ENCODE data around the gene AMD1.

Gene AMD1

DNA sequence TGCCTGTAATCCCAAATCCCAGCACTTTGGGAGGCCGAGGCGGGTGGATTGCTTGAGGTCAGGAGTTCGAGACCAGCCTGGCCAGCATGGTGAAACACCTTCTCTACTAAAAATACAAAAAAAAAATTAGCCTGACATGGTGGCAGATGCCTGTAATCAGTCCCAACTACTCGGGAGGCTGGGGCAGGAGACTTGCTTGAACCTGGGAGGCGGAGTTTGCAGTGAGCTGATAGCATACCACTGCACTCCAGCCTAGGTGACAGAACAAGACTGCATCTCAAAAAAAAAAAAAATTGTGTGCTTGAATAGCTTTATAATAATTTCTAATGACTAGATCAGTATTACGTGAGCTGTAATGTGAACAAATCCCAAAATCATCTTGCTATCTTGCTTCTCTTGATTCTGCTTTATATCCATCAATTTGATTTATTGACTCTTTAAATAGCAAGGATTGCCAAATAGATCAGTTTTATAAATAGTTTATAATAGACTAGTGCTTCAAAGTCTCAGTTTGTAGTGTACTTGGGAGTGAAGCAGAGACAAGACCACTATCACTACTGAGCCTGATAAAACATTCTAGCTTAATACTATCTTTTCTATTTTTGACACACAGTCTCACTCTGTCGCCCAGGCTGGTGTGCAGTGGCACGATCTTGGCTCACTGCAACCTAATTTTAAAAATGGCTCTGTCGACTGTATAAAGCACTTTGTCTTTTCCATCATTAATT, 7.1 kb downstream of the AMD1 start:
- peaks cover 99% of the 10 kb centered on the region for H4K20me1 ChIP-seq (ENCODE audit: insufficient read depth, low read length, poor library complexity, severe bottlenecking)
- peak overlapping the region; percentile 94 for H3K4me2 ChIP-seq (ENCODE audit: low read depth, low read length, poor library complexity, severe bottlenecking)
- H3K9me2 ChIP-seq (replicated peaks; ENCODE audit: low read depth, low read length): no peaks in the 10 kb centered on the region
- no peaks in the 10 kb centered on the region for H3K9me3 ChIP-seq (ENCODE audit: insufficient read depth, low read depth, low read length)
- 0 out of 2 replicates have a peak, but pooled peaks cover 4% of the 10 kb centered on the region for H3F3A ChIP-seq (ENCODE audit: low read depth)
- no peaks in the 10 kb centered on the region for H3K27me3 ChIP-seq (ENCODE audit: insufficient read depth, low read length, poor library complexity, severe bottlenecking)
- peaks cover 76% of the 10 kb centered on the region for H3K4me1 ChIP-seq (ENCODE audit: insufficient read depth, low read length, poor library complexity, severe bottlenecking)
- no peak for TF ChIP-seq EZH2phosphoT487 (IDR thresholded peaks at IDR 0.05; ENCODE audit: borderline replicate concordance)
- TF ChIP-seq CTCF (conservative IDR thresholded peaks at IDR 0.05; ENCODE audit: low read length): no peak
- H3K36me3 ChIP-seq (ENCODE audit: insufficient read depth, low read length): peaks cover 5% of the 10 kb centered on the region; the same call in 1 of the 2 replicates
- H2AFZ ChIP-seq (ENCODE audit: low read length): no peak overlapping the region
- H3K79me2 ChIP-seq (ENCODE audit: insufficient read depth, low read length): peaks cover 100% of the 10 kb centered on the region
- peak overlapping the region; percentile 99 for H3K9ac ChIP-seq (ENCODE audit: low read depth, low read length, poor library complexity, severe bottlenecking)
- peak overlapping the region; percentile 83 for H3K4me3 ChIP-seq (ENCODE audit: low read length, poor library complexity, severe bottlenecking)

DNA sequence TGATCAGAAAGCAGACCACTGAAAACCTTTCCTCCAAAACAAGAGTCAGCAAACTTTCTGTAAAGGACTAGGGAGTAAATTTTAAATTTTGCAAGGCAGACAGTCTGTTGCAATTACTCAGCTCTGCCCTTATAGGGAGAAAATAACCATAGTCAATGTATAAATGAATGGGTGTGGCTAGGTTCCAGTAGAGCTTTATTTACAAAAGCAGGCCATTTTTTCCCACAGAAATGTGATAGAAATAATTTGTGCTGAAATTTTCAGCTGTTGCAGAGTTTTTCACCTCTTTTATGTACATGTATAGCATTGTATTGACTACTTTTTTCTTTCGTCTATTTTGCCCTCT, 7.7 kb downstream of the AMD1 start:
- Histone ChIP-seq H3K9me3 (ENCODE audit: insufficient read depth, low read depth, low read length) (no peaks in the 10 kb centered on the region), H3K9me2 (replicated peaks; ENCODE audit: low read depth, low read length) (no peaks in the 10 kb centered on the region), H3K79me2 (ENCODE audit: insufficient read depth, low read length) (peaks cover 100% of the 10 kb centered on the region), H3F3A (ENCODE audit: low read depth) (0 out of 2 replicates have a peak, but pooled peaks cover 4% of the 10 kb centered on the region), H3K9ac (ENCODE audit: low read depth, low read length, poor library complexity, severe bottlenecking) (peak overlapping the region; percentile 99), H3K36me3 (ENCODE audit: insufficient read depth, low read length) (peaks cover 8% of the 10 kb centered on the region; the same call in 1 of the 2 replicates), H3K4me2 (ENCODE audit: low read depth, low read length, poor library complexity, severe bottlenecking) (peak overlapping the region; percentile 94), H3K27me3 (ENCODE audit: insufficient read depth, low read length, poor library complexity, severe bottlenecking) (no peaks in the 10 kb centered on the region), H3K4me3 (ENCODE audit: low read length, poor library complexity, severe bottlenecking) (peak overlapping the region; percentile 83), H4K20me1 (ENCODE audit: insufficient read depth, low read length, poor library complexity, severe bottlenecking) (peaks cover 99% of the 10 kb centered on the region), H3K4me1 (ENCODE audit: insufficient read depth, low read length, poor library complexity, severe bottlenecking) (peaks cover 77% of the 10 kb centered on the region), H2AFZ (ENCODE audit: low read length) (no peak overlapping the region)
- TF ChIP-seq CTCF (conservative IDR thresholded peaks at IDR 0.05; ENCODE audit: low read length): no peak
- TF ChIP-seq EZH2phosphoT487 (IDR thresholded peaks at IDR 0.05; ENCODE audit: borderline replicate concordance): no peak

GRCh38 chr6:110882824-110883554, 8.4 kb downstream of the AMD1 start:
- peak overlapping the region; percentile 99 for H3K9ac ChIP-seq (ENCODE audit: low read depth, low read length, poor library complexity, severe bottlenecking)

More at GRCh38 chr6:110882824-110883554, 8.4 kb downstream of the AMD1 start:
- peaks cover 99% of the 10 kb centered on the region for H4K20me1 ChIP-seq (ENCODE audit: insufficient read depth, low read length, poor library complexity, severe bottlenecking)
- H3K4me3 ChIP-seq (ENCODE audit: low read length, poor library complexity, severe bottlenecking): peak overlapping the region; percentile 83
- peaks cover 100% of the 10 kb centered on the region for H3K79me2 ChIP-seq (ENCODE audit: insufficient read depth, low read length)
- no peaks in the 10 kb centered on the region for H3K9me2 ChIP-seq (replicated peaks; ENCODE audit: low read depth, low read length)
- TF ChIP-seq CTCF (conservative IDR thresholded peaks at IDR 0.05; ENCODE audit: low read length) (no peak), EZH2phosphoT487 (IDR thresholded peaks at IDR 0.05; ENCODE audit: borderline replicate concordance) (no peak)
- no peaks in the 10 kb centered on the region for H3K9me3 ChIP-seq (ENCODE audit: insufficient read depth, low read depth, low read length)
- no peak overlapping the region for H2AFZ ChIP-seq (ENCODE audit: low read length)
- H3K36me3 ChIP-seq (ENCODE audit: insufficient read depth, low read length): peaks cover 11% of the 10 kb centered on the region; the same call in 1 of the 2 replicates
- peak overlapping the region; percentile 94 for H3K4me2 ChIP-seq (ENCODE audit: low read depth, low read length, poor library complexity, severe bottlenecking)
- H3K4me1 ChIP-seq (ENCODE audit: insufficient read depth, low read length, poor library complexity, severe bottlenecking): peaks cover 77% of the 10 kb centered on the region
- H3K27me3 ChIP-seq (ENCODE audit: insufficient read depth, low read length, poor library complexity, severe bottlenecking): no peaks in the 10 kb centered on the region
- H3F3A ChIP-seq (ENCODE audit: low read depth): 0 out of 2 replicates have a peak, but pooled peaks cover 4% of the 10 kb centered on the region

All from Loucy (cell line).